ENCODE data around the gene LDLRAD1. TPM values are rescaled to one million over a fixed set of nuclear protein-coding genes. Genes with fewer than 3 reads are reported as not detected.
"Not testable (repeated sequence)": the region's sequence is repeated elsewhere in the genome, so short reads cannot be mapped to it uniquely, and the experiment has no call there.

Gene LDLRAD1
- total RNA-seq, 2 experiments from 2014 or later, result not detected

DNA sequence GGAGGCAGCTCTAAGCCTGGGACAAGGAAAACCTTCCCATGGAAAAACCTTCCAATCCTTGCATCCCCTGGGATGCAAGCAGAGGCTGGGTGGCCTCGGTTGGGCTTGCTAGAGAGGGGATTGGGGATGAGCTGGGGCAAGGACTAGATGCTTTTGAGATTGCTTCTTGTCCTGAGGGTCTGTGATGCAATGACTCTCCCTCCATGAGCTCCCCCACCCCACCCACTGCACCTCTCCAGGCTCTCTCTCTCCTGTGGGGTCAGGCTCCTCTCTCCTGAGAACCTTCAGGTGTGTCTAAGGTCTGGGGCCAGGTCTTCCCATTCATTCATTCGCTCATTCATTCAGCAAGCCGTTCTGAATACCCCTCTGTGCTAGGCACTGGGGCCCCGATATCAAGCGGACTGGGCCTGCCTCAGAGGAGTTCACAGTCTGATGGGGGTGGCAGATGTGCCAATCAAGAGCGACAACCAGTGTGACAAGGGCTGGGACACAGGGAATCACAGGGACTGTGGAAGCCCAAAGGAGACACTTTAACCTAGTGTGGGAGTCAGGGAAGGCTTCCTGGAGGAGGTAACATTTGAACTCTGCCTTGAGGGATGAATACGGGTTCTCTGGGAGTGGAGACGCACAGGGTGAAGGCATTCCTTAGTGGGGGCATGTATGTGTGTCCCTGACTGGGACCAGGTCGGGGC lies 6.5 kb downstream of the LDLRAD1 start:
- POLR2A ChIA-PET, result no interaction called here
- H3K9me3 Mint-ChIP-seq, result no peaks in the 10 kb centered on the region
- no peaks in the 10 kb centered on the region for H3K4me1 Mint-ChIP-seq
- no peak overlapping the region for H3K27ac Mint-ChIP-seq
- DNase-seq (no peak), ATAC-seq (ENCODE audit: low read depth) (no peak)
- H3K36me3 Mint-ChIP-seq, result no peaks in the 10 kb centered on the region
- H3K27me3 Mint-ChIP-seq, result no peaks in the 10 kb centered on the region
- H3K4me3 Mint-ChIP-seq, result no peak overlapping the region

DNA sequence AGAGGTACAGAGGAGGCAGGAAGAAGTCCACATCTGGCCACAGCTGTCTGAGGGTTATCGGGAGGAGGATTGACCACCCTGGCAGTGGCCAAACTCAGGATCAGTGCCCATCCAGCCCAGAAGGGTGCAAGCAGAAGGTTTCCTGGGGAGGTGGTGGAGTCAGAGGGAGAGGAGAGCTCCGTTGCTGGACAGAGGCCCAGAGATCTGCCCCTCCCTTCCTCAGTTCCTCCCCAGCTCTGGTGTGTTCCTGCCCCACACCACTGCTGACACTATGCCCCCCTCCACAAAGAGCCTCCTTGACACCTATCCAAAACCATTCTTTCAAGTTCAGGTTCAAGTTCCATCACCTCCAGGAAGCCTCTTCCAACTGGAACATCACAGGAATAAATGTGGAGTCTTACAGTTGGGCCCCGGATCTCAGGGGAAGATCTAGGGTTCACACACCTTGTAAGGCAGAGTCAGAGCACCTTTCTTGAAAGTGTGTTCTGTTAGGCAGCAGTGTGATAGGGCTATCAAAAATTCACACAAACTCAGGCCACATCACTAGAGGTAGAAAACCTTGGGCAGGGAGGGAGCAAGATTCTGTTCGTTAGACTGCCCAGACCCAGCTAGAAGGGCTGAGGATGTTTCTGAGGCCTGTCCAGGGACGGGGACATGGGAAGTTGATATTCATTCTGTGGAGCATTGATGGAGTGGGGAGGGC lies 7.4 kb downstream of the LDLRAD1 start:
- ATAC-seq (ENCODE audit: low read depth), result no peak
- Mint-ChIP-seq H3K36me3 (no peaks in the 10 kb centered on the region), H3K9me3 (no peaks in the 10 kb centered on the region), H3K27me3 (no peaks in the 10 kb centered on the region), H3K4me1 (no peaks in the 10 kb centered on the region), H3K4me3 (no peak overlapping the region), H3K27ac (no peak overlapping the region)
- DNase-seq, result no peak
- POLR2A ChIA-PET, result no interaction called here

DNA sequence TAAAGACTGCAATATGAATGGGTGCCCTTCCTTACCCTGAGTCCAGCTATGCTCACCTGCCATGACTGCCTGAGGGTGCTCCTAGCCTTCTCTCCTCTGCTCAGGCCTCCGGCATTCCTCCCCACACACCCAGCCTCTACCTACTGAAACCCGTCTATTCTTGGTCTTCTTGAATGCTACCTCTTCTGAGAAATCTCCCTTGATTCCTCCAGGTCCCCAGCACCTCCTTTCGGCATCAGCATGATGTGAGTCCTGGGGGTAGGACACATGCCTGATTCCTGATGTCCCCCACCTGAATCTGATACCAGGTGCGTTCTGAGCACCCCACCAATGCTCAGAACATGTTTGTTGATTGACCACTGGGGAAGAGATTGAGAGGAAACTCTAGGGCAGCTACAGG lies 8.6 kb downstream of the LDLRAD1 start:
- no peaks in the 10 kb centered on the region for H3K36me3 Mint-ChIP-seq
- POLR2A ChIA-PET, result no interaction called here
- DNase-seq (no peak), ATAC-seq (ENCODE audit: low read depth) (no peak)
- no peak overlapping the region for H3K4me3 Mint-ChIP-seq
- no peaks in the 10 kb centered on the region for H3K9me3 Mint-ChIP-seq
- no peaks in the 10 kb centered on the region for H3K4me1 Mint-ChIP-seq
- H3K27ac Mint-ChIP-seq, result no peak overlapping the region
- no peaks in the 10 kb centered on the region for H3K27me3 Mint-ChIP-seq

DNA sequence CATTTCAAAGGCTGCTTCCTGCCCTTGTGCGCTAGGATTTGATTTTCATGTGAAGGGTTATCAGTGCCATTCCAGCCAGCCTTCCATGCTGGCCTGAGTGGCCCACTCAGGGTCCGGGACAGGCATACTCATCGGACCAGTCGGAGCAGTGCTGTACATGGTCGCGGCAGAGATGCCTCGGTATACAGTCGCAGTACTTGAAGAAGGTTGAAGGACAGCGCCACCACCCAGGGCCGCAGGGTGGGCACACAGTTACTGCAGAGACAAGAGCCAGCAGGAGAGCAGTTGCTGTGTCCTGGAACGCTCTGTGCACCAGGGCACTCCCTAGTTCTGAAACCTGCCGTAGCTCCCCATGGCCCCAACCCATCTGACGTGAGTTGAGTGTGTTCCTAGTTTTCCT lies 9.1 kb downstream of the LDLRAD1 start:
- Mint-ChIP-seq H3K27me3 (no peaks in the 10 kb centered on the region), H3K4me1 (no peaks in the 10 kb centered on the region), H3K36me3 (no peaks in the 10 kb centered on the region), H3K27ac (no peak overlapping the region), H3K9me3 (no peaks in the 10 kb centered on the region), H3K4me3 (no peak overlapping the region)
- POLR2A ChIA-PET, result no interaction called here
- ATAC-seq (ENCODE audit: low read depth) (no peak), DNase-seq (no peak)

DNA sequence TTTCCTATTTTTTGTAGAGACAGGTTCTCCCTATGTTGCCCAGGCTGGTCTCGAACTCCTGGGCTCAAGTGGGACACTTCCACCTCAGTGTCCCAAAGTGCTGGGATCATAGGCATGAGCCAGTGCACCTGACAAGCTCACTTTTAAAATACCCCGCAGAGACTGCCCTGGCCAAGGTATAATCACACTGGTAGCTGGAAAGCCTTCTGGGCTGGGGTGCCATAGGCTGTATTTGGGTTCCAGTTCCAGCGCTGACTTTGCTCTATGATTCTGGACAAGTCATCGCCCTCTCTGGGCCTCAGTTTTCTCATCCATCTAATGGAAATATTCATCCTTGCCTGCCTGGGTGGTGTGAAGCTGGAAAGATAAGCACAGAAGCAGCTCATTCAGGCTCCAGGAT lies 10.4 kb downstream of the LDLRAD1 start:
- DNase-seq (no peak), ATAC-seq (ENCODE audit: low read depth) (no peak)
- Mint-ChIP-seq H3K4me1 (no peaks in the 10 kb centered on the region), H3K9me3 (no peaks in the 10 kb centered on the region), H3K4me3 (no peak overlapping the region), H3K27ac (no peak overlapping the region), H3K36me3 (no peaks in the 10 kb centered on the region), H3K27me3 (no peaks in the 10 kb centered on the region)
- POLR2A ChIA-PET, result no interaction called here

DNA sequence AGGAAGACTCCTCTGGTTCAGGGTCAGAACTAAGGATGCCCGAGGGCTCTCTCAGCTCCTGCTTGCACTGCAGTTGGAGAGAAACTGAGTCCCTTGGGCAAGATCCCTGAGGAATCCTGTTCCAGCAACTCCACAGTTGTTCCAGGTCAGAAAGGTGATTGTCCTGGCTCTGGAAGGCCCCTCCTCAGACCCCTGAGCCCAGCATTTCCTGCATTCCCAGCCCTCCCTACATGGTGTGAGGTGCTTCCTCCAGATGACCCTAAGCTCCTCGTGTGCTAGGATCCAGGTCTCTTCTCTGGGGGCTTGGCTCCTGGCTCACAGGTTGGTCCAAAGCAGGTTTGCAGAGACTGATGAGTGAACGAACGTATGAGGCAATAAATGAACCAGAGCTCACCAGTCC lies 11.5 kb downstream of the LDLRAD1 start:
- DNase-seq (no peak), ATAC-seq (ENCODE audit: low read depth) (no peak)
- H3K9me3 Mint-ChIP-seq, result no peaks in the 10 kb centered on the region
- H3K27me3 Mint-ChIP-seq, result no peaks in the 10 kb centered on the region
- no peak overlapping the region for H3K4me3 Mint-ChIP-seq
- POLR2A ChIA-PET, result no interaction called here
- H3K27ac Mint-ChIP-seq, result no peak overlapping the region
- H3K4me1 Mint-ChIP-seq, result no peaks in the 10 kb centered on the region
- H3K36me3 Mint-ChIP-seq, result no peaks in the 10 kb centered on the region

DNA sequence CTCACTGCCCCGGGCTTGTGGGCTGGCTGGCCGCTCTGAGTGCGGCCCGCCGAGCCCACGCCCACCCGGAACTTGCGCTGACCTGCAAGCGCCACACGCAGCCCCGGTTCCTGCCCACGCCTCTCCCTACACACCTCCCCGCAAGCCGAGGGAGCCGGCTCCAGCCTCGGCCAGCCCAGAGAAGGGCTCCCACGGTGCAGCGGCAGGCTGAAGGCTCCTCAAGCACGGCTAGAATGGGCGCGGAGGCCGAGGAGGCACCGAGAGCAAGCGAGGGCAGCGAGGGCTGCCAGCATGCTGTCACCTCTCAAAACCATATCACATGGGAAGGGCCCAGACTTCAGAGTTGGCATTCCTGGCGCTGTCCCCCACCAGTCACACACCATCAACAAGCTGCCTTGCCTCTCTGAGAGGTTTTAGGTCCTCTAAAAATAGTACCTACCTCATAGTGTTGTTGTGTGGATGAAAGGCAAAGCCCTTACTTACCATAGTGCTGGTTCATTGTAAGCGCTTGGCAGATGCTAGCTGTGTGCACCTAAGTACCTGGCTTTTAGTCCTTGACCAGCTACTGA lies 13.4 kb downstream of the LDLRAD1 start:
- Mint-ChIP-seq H3K36me3 (no peaks in the 10 kb centered on the region), H3K4me1 (no peaks in the 10 kb centered on the region), H3K9me3 (no peaks in the 10 kb centered on the region), H3K4me3 (no peak overlapping the region), H3K27me3 (no peaks in the 10 kb centered on the region), H3K27ac (no peak overlapping the region)
- DNase-seq, result no peak
- ATAC-seq (ENCODE audit: low read depth), result no peak
- POLR2A ChIA-PET, result no interaction called here

DNA sequence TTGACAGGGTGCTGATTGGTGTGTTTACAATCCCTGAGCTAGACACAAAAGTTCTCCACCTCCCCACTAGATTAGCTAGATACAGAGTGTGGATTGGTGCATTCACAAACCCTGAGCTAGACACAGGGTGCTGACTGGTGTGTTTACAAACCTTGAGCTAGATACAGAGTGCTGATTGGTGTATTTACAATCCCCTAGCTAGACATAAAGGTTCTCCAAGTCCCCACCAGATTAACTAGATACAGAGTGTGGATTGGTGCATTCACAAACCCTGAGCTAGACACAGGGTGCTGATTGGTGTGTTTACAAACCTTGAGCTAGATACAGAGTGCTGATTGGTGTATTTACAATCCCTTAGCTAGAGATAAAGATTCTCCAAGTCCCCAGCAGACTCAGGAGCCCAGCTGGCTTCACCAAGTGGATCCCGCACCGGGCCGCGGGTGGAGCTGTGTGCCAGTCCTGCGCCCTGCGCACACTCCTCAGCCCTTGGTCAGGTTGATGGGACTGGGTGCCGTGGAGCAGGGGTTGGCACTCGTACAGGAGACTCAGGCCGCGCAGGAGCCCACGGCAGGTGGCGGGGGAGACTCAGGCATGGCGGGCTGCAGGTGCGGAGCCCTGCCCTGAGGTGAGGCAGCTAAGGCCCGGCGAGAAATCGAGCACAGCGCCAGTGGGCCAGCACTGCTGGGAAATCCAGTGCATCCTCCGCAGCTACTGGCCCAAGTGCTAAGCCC lies 14.1 kb downstream of the LDLRAD1 start:
- H3K36me3 Mint-ChIP-seq; H3K27ac Mint-ChIP-seq; DNase-seq; H3K4me3 Mint-ChIP-seq; ATAC-seq (ENCODE audit: low read depth); POLR2A ChIA-PET; H3K27me3 Mint-ChIP-seq; H3K4me1 Mint-ChIP-seq; H3K9me3 Mint-ChIP-seq: not testable (repeated sequence)

DNA sequence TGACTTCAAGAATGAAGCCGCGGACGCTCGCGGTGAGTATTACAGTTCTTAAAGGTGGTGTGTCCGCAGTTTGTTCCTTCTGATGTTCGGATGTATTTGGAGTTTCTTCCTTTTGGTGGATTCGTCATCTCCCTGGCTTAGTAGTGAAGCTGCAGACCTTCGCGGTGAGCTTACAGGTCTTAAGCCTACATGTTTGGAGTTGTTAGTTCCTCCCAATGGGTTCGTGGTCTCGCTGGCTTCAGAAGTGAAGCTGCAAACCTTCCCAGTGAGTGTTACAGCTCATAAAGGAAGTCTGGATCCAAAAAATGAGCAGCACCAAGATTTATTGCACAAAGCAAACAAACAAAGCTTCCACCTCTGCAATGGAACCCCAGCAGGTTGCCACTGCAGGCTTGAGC lies 14.7 kb downstream of the LDLRAD1 start:
- Mint-ChIP-seq H3K4me1 (no peaks in the 10 kb centered on the region), H3K4me3 (no peak overlapping the region), H3K9me3 (no peaks in the 10 kb centered on the region), H3K27me3 (no peaks in the 10 kb centered on the region), H3K36me3 (no peaks in the 10 kb centered on the region), H3K27ac (no peak overlapping the region)
- POLR2A ChIA-PET, result no interaction called here
- DNase-seq (no peak), ATAC-seq (ENCODE audit: low read depth) (no peak)

DNA sequence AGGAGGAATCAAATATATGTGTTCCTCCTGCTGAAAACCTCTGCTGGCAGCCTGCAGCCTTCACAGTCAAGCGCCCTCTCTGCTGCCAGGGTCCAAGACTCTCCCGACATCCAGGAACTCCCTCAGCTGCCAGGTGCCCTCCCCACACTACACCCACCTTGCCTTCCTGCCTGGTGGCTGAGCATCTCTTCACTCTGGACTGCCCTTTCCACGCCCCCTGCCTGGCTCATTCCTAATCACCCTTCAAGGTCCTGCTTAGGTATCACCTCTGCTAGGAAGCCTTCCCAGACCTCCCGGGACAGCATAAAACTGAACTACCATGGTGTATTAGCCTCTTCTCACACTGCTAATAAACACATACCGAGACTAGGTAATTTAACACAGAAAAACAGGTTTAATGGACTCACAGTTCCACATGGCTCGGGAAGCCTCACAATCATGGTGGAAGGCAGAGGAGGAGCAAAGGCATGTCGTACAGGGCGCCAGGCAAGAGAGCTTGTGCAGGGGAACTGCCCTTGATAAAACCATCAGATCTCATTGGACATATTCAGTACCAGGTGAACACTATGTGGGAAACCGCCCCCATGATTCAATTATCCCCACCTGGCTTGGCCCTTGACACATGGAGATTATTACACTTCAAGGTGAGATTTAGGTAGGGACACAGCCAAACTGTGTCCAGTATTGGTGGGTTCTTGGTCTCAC lies 15.3 kb downstream of the LDLRAD1 start:
- DNase-seq (no peak), ATAC-seq (ENCODE audit: low read depth) (no peak)
- Mint-ChIP-seq H3K4me3 (no peak overlapping the region), H3K27me3 (no peaks in the 10 kb centered on the region), H3K27ac (no peak overlapping the region), H3K9me3 (no peaks in the 10 kb centered on the region), H3K36me3 (no peaks in the 10 kb centered on the region), H3K4me1 (no peaks in the 10 kb centered on the region)
- POLR2A ChIA-PET, result no interaction called here

DNA sequence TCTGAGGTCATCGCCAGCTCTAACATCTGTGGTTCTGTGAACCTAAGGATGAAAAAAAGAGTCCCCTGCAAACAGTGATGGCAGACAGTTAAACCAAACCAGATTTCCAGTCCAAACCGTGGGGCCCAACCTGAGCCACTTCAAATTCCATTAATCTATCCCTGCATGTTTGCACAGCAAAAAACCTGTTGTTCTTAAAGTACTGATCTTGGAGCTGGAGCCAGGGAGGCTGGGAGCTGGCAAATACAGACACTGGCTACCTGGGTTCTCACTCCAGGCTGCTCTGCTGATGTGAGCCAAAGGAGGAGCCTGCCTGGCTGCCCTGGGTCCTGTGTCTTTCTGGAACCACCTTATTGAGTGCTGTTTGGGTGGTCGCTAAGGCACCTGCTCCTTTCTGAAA lies 16.4 kb downstream of the LDLRAD1 start:
- H3K4me1 Mint-ChIP-seq, result no peaks in the 10 kb centered on the region
- no peak for DNase-seq
- no peaks in the 10 kb centered on the region for H3K9me3 Mint-ChIP-seq
- H3K27me3 Mint-ChIP-seq, result peaks cover under 1% of the 10 kb centered on the region
- no peak for ATAC-seq (ENCODE audit: low read depth)
- no peak overlapping the region for H3K4me3 Mint-ChIP-seq
- no peak overlapping the region for H3K27ac Mint-ChIP-seq
- POLR2A ChIA-PET, result no interaction called here
- H3K36me3 Mint-ChIP-seq, result no peaks in the 10 kb centered on the region

DNA sequence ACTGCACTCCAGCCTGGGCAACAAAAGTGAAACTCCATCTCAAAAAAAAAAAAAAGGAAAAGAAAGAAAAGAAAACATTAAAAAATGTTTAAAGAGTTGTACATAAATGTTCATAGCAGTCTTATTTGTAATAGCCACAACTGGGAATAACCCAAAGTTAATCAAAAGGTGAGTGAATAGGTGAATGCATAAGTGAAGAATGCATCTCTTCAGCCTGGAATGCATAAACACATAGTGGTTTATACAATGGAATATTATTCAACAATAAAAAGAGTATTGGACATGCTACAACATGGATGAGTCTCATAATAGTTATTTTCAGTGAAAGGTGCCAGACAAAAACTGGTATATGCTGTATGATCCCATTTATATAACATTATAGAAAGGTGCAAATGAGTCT lies 18.1 kb downstream of the LDLRAD1 start:
- Mint-ChIP-seq H3K27me3 (peaks cover 7% of the 10 kb centered on the region), H3K9me3 (no peaks in the 10 kb centered on the region), H3K4me3 (no peak overlapping the region), H3K36me3 (no peaks in the 10 kb centered on the region), H3K4me1 (no peaks in the 10 kb centered on the region), H3K27ac (no peak overlapping the region)
- ATAC-seq (ENCODE audit: low read depth), result no peak
- no peak for DNase-seq
- POLR2A ChIA-PET, result no interaction called here

DNA sequence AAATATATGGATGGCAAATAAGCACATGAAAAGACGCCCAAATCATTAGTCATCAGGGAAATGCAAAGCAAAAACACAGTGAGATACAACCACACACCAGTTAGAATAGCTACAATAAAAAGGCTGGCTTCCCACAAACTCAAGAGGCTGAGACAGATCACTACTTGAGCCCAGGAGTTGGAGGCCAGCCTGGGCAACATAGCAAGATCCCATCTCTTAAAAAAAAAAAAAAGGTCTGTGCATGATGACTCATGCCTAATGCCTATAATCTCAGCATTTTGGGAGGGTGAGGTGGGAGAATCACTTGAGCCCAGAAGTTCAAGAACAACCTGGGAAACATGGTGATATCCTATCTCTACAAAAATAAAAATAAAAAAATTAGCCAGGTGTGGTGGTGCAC lies 19.8 kb downstream of the LDLRAD1 start:
- H3K27me3 Mint-ChIP-seq, result peaks cover 7% of the 10 kb centered on the region
- H3K4me3 Mint-ChIP-seq, result no peak overlapping the region
- POLR2A ChIA-PET, result no interaction called here
- ATAC-seq (ENCODE audit: low read depth) (no peak), DNase-seq (no peak)
- H3K27ac Mint-ChIP-seq, result no peak overlapping the region
- H3K36me3 Mint-ChIP-seq, result no peaks in the 10 kb centered on the region
- H3K9me3 Mint-ChIP-seq, result no peaks in the 10 kb centered on the region
- H3K4me1 Mint-ChIP-seq, result no peaks in the 10 kb centered on the region
